HG03066 (cell line): ENCODE data around the gene KLC1.

ENCODE experiments used
- ATAC-seq: cut with Tn5 transposase; IDR thresholded peaks from one replicate; pipeline ENCODE4 v1.9.1; 2021; ENCODE audit warnings: low read depth; ENCODE audit not compliant: unreplicated experiment

KLC1 gene

DNA sequence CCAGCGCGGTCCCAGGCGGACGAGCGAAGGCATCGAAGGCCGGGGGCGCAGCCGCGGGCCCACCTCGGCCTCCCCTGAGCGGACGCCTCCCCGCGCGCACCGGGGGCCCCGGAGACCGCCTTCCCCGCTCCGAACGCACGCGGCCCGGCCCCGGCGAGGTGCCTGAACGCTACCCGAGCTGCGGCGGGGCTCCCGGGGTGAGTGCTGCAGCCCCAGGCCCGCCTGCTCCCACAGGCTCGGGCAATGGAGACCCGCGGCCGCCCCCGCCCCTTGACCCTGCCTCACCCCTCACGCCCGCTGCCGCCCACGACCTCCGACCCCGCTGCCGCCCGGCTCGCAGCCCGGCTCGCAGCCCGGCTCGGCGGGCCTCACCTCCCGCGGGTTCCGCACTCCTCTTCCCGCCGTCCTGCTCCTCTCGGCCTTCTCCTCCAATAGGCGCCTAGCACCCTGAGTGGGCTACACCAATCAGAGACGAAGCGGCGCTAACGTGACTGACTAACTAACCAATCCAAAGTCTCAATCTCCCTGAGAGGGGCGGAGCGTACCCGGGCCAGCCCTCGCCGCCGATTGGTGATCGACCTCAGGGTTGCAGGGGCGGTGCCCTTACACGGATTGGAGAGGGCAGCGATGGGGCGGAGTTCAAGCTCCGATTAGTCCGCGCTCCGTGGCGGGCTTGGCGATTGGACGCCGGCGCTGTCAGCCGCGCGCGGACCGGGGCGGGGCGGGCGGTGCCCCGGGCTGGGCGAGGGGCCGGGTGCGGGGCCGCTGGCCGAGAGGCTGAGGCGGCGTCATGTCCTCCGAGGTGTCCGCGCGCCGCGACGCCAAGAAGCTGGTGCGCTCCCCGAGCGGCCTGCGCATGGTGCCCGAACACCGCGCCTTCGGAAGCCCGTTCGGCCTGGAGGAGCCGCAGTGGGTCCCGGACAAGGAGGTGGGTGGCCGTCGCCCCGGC, 86.3 kb downstream of the KLC1 start, which contains the start of the genes XRCC3 and ZFYVE21:
Gene XRCC3 (minus strand): TSS at position 400 of the 949 bp plus-strand sequence. CDS start 4,364 bp downstream, outside the sequence.
Gene ZFYVE21 (plus strand): TSS at position 759 of the 949 bp plus-strand sequence. CDS start 32 bp downstream, at position 791.
- peak; percentile 95 for ATAC-seq

DNA sequence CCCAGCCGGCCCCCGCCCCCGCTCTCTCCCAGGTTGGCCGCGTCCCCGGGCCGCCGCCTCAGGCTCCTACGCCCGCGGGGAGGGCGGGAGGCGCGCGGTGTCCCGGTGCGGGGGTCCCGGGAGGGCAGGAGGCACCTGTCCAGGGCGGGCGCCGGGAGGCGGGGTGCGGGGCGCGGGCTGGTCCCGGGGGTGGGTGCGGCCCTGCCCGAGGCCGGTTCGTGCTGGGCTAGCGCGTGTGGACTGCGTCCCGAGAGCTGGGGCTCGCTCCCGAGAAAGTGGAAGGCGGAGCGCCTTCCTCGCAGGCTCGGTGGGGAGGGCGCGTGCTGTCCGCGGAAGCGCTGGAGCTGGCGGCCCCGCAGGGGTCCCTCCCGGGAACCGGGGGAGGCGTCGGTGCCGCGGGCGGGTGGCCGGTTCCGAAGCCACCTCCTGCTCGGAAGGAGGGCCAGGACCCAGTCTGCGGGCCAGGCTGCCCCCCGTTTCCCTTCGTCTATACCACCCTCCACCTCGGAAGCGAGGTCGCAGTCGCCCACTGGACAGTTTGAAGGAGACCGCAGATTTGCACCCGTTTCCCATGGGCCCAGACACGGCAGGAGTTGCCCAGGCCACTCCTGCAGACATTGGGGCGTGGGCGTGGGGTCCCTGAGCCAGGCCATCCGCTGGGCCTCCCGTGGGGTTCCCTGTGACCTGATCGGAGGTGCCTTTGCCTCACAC, 87.2 kb downstream of the KLC1 start:
- no peak for ATAC-seq

DNA sequence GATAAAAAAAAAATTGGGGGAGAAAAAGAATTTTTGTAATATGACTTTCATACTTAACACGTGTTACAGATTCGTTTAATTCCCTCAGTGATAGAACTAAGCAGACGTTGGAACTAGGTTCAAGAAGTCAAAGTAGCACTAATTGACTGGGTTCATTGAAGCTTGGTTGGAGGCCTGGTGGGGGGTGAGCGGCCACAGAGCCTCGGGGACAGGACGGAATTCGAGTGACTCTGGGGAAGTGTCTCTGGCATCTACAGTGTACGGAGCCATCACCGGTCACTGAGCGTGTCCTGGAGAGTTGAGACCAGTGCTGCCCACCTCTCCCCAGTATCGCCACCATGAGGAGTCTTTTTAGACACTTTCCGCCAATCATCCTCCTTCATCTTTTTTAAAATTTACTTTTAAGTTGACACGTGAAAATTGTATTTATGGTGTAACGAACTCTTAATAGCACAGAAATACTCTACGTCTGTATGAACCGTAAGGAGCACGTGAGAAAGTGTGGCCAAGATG, 87.9 kb downstream of the KLC1 start:
- ATAC-seq, result no peak

DNA sequence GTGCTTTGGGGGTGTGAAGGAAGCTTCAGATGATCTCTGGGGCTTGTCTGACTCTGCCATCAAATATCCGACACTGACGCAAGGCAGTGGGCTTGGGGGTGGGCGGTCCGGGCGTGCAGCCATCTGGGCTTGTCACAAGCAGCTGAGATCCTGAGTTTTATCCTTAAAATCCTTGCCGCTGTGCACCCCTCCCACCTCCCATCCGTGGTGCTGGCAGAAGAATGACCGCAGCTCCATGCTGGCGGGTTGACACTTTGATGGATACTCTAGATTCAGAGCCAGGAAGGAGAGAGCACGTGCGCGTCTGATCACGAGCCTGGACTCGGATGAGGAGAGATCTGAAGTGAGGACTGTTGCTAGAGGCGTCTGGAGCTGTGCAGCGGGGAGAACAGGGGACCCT, 89.6 kb downstream of the KLC1 start:
- ATAC-seq, result no peak

DNA sequence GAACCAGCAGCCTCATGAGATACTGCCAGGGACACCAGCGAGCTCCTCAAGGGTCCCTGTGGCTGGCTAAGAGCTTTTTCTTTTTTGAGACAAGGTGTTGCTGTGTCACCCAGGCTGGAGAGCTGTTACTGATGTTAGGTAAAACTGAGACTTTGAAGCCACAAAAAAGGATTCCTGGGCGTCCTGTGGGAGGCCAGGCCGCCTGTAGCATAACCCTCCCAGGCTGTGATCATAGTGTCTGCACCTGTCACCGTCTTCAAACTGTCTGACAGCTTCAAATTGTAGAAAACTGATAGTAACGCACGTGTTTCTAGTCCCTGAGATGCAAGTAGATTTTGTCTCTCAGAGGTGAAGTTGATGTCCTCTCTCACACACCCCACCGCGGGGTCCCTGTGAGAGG, 90.7 kb downstream of the KLC1 start:
- no peak for ATAC-seq

DNA sequence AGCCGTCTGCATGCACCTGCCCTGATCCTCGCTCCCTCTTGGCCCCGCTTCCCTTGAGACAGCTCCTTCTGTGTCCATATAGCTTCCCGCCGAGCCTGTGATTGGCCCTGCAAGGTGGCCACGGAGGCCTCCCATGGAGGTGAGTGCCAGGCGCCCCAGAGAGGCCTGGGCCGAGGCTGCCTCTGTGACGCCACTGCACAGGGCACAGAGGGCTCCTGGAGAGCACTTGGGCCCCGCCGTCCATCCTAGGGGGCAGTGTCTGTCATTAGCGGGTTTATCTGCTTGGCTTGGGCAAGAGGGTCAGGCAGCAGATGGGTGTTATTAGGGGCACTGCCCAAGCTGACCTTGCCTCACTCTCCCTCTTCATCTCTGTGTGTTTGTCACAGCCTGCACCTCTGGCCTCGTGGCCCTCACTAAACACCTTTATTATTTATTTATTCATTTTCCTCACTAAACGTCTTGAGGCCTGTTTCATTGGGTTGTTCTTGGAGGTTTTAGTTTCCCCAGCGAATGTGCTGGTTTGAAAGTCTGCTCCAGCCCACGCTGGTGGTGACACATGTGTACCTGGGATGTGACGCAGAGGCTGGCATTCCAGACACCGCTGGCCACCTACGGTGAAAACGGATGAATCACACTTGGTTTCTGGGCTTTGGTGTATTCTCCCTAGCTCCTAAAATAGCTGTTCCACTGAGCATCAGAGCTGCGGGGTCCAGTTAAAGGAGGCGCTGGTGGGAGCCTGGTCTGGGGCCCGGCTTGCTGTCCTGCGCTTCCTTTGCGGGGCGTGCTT, 92.5 kb downstream of the KLC1 start:
- no peak for ATAC-seq

DNA sequence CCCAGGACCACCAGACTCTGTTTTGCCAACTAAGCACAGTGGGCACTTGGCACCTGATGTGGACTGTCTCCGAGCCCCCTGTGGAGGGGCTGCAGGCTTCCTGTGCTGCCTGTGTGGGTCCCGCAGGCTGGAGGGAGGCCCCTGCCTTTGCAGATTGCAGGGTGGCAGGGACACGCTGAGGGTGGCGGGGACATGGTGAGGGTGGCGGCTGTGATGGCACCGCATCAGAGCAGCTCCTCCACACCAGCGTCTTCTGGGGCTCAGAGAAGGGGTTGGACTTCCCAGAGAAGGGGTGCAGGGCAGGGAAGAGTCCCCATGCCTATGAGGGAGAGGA, 94.7 kb downstream of the KLC1 start:
- ATAC-seq, result no peak

DNA sequence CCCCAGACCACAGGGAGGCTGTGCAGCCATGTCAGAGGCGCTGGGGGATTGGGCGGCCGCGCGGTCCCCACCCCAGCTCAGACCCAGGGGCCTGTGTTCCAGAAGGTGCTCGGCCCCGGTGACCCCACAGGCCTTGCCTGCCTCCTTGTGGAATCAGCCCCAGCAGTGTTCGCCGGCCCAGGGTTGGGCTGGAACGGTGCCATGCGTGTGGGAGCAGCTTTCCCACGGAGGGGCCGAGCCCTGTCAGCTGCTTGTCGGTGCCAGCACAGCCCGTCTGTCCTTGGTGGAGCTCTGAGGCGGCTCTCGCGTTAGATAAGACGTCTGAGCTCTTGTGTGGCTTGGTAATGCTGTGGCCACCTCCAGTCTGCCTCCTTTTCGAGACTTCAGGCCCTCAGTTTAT, 95.1 kb downstream of the KLC1 start:
- no peak for ATAC-seq

DNA sequence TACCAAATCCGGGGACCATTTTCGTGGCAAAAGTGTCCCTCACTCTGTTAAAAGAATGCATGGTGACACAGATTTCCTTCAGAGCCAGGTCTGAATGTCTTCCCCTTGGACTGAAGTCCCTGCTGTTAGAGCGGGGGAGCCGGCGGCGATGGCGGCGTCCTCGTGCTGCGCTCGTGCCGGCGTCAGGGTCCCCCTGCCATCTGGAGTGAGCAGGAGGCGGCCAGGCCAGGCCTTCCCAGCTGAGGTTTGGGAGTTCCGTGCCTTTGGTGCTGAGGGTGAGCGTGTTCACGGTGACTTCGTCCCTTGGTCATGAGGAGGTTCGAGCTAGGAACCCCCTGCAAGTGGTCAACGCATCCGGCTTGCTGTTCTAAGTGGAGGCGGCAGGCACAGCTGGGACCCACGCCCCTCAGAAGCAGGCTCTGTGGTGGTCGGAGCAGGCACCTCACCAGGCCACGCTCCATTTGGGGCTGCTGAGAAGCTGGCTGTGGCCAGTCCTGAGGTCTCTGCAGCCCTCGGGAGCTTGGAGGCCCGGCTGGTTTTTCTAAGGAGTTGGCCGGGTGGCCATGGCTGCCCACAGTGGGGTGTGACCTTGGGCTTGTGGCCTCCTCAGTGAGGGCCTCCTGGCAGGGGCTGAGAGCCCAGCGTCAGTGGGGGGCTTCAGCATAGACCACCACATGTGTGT, 96.1 kb downstream of the KLC1 start:
- ATAC-seq, result no peak

DNA sequence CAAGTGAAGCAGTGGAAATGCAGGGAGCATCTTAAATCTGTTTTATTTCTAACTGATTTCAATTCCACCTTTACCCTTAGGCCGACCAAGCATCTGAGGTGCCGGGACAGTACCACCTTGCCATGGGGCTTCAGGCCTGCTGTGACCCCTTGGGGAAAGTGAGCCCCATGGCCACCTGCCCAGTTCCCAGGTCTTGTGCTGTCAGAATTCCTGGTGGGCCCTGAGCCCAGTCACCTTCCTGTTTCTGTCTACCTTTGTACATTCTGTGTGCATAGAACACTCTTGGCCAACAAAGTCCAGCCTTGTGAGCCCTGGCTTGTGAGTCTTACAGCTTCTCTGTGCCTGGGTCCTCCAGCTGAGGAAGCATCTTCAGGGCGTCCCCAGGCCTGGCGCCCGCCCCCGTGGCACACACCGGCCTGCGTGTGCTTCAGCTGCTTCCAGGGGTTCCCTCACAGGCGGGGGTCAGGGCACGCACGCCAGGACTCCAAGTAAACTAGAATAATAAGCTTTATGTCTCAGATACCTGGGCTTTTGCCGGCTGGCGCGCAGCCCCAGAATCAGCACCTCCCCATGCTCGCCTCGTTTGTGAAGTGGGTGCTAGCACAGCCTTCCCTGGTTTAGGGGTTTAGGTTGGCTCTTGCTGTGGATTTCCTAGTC, 96.9 kb downstream of the KLC1 start:
- no peak for ATAC-seq

DNA sequence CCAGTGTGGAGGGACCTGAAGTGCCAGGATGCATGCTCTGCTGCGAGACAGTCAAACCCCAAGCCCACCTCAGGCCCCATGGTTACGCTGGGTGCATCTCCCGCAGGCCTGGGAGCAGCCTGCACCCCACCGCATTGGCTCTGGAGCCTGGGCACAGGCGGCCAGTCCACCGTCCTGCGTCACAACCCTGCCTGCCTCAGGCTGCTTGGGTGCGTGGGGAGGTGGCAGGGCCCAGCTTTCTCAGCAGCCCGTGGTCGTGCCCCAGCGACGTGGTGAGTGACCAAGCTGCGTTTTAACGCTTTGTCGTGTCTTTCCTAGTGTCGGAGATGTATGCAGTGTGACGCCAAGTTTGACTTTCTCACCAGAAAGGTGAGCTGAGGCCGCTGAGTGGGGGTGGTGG, 97.5 kb downstream of the KLC1 start:
- no peak for ATAC-seq

DNA sequence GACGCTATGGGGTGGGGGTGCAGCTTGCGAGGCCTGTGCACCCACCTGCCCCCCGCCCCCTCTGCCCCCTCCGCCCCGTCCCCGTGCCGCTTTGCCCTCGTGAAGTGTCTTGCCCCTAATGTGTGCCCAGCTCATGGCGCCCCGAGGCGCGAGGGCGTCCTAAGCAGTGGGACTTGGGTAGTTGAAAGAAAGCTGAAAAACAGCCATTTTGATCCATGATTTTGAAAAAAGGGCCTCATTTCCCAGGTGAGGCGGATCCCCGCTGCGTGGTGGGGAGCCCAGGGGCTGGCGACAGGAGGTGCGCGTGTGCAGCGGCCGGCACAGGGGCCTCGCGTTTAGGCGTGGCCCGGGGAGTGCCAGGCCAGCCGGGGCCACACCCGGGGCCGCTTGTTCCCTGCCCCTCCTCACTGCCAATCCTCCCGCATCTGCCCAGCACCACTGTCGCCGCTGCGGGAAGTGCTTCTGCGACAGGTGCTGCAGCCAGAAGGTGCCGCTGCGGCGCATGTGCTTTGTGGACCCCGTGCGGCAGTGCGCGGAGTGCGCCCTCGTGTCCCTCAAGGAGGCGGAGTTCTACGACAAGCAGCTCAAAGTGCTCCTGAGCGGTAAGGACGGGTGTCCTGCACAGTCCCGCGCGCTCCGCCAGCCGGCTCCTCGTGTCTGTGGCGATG, 98.4 kb downstream of the KLC1 start:
- no peak for ATAC-seq

DNA sequence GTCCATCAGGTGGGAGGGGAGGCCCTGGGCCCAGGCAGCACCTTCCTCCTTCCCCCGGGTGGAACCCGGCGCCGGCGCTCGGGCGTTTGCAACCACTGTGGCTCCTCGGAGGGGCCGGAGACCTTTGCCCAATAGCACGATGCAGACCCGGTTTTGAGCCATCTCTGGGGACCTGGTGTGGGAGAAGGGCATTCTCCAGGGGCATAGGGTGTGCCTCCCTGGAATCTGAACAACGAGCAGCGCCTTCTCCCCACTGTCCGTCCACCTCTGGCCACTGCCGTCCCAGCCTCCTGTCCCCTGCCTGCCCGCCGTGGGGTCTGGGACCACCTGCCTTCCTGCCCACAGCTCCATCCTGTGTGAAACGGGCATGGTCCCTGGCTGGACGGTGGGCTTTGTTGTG, 99.1 kb downstream of the KLC1 start:
- no peak for ATAC-seq

DNA sequence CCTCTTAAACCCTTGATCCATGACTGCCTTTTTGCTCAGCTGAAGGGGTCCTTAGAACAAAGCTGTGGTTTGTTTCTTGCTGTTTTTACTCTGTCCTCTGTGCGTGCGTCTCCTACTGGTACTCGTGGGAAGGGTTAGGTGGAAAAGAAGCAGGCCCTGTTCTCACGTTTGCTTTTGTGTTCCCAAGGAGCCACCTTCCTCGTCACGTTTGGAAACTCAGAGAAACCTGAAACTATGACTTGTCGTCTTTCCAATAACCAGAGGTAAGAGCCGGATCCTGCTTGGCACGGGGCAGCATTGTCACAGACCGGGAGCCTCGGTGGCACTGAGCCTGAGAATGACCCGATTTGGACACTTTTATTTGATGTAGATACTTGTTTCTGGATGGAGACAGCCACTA, 99.7 kb downstream of the KLC1 start:
- ATAC-seq, result no peak

DNA sequence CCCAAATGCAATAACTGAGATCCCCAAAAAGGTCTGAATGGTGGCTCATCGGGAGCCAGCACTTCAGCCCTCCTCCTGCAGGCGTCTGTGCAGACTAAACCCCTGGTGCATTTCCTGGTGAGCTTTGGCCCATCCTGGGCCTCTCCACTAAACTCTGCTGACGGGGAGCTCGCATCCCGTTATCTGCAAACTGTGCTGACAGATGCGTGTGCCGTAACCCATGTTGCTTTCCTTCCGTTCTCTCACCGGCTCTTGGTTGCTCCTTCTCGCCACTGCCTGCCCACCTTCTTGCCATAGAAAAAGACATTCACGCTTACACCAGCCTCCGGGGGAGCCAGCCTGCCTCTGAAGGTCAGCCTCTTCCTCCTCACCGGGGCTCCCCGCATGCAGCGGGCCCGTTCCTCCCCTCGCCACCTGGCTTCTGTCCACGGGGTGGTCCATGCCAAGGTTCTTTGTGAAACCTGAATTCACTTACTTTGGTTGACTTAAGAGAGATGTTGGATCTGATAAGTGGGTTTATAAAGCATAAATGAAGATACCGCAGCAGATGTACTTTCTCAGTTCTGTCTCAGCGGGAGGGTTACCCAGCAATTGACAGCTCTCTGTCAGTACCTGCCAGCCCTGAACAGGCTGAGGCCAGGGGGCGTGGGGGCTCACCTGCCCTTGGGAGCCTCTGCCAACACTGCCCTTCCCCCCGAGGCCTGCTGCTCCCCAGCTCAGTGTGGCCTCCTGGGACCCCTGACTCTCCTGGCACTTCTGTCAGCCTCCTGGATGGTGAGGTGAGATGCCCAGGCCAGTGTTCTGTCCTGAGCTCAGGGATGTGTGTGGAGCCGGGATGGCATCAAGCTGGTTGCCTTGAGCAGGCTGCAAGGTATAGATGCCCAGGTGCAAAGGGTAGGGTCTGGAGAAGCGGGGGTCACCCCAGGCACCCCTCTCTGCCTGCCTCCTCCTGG, 100.8 kb downstream of the KLC1 start:
- ATAC-seq, result no peak

DNA sequence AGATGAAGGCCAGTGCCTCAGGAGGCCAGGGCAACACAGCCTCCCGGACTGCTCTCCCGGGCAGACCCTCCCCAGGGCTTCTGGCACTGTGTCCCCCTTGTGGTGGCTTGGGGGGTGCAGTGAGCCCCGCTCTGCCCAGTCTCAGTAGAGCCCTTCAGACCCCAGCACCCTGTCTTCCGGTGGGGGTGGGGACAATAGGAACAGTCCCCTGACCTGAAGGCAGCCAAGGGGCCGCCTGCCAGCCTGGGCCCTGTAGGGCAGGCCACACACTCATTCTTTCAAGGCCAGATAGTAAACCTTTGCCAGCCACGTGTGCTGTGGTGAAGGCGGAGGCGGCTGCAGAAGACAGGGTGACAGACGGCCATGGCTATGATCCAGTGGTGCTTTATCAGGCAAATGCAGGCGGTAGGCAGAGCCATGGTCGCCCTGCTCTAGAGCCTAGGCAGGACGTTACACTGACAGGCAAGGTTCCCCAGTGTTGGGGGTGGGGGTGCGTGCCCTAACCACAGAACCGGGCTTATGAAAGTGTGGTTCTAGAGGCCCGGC, 101.6 kb downstream of the KLC1 start:
- no peak for ATAC-seq

DNA sequence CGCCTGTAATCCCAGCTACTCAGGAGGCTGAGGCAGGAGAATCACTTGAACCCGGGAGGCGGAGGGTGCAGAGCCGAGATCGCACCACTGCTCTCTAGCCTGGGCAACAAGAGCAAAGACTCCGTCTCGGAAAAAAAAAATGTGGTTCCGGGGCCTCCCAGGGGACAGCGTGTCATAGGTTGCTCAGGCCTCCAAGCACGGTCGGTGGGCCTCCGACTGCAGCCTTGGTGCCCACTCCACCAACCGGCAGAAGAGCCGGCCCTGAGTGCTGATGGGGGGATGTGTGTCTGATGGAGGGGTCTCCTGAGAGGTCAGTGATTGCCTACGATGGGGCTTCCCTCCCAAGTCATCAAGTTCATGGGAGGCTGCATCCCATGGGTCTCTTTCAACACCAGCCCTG, 102.5 kb downstream of the KLC1 start:
- ATAC-seq, result no peak
